DMS 273 treated with DMSO at 0.1 percent for 48 hours (cell line): ENCODE measurements around the gene CAMK2D.

Source experiments
- DNase-seq: peaks from one replicate; lab custom pipeline; 2025; lab: John Stamatoyannopoulos, UW

CAMK2D gene

GRCh38 chr4:113524096-113524495 lies 237.4 kb downstream of the CAMK2D start:
- no peak for DNase-seq

DNA sequence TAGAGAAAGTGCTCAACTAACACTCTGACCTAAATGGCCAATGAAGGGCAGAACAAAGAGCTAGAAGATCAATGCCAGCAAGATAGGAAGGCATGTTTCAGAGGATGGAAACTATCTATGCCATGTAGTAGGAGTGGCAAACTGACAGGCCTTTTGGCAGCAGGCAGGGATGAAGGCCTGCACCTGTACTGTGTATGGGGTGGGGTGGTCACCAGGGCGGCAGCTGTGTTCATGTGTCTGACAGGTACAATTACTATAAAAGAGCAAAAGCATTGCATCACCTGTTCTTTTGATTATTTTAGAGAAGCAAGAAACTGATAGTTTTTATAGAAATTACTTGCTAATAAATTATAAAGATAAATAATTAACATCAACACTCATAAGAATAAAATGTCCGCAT lies 239.1 kb downstream of the CAMK2D start:
- no peak for DNase-seq

GRCh38 chr4:113513382-113513781 lies 248.2 kb downstream of the CAMK2D start:
- DNase-seq, result no peak

DNA sequence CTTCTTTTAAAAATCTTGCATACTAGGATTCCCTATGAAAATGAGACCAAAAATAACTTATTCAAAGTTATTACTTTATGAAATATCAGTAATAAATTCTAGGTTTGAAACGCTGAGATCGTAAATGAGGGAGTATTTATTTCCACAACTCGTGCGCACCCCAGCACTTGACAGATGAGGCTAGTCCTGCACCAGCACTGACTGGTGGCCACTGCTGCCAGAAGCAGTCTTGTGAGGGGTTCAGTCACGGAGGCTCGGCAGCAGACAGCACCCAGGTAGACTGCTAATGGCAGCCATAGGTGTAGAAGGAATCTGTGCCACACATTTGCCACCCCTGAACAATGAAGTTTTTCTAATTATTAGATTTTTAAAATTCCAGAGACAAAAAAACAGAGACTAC lies 248.7 kb downstream of the CAMK2D start:
- DNase-seq, result no peak

- DNase-seq, result no peak
Measured at GRCh38 chr4:113511944-113512343, 249.6 kb downstream of the CAMK2D start.

GRCh38 chr4:113509851-113510250 lies 251.7 kb downstream of the CAMK2D start:
- DNase-seq, result no peak

DNA sequence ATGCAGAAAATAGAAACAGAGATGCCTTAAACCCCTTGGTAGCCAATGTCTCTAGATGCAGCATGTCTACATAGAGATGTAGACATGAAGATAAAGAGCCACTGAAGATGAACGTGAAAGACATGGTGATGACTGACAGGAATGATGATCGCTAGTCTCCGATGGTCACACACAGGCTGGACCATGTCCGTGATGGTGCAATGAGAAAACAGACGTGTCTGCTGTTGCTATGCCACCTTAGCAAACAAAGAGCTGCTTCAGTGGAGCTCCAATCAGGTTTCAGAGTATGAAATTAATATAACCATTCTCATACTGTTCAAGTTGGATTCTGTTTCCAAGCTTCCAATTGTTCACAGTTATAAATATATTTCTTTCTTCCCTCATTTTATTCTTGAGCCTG lies 256.5 kb downstream of the CAMK2D start:
- DNase-seq, result no peak

- no peak for DNase-seq
Measured at GRCh38 chr4:113504422-113504821, 257.1 kb downstream of the CAMK2D start.

DNA sequence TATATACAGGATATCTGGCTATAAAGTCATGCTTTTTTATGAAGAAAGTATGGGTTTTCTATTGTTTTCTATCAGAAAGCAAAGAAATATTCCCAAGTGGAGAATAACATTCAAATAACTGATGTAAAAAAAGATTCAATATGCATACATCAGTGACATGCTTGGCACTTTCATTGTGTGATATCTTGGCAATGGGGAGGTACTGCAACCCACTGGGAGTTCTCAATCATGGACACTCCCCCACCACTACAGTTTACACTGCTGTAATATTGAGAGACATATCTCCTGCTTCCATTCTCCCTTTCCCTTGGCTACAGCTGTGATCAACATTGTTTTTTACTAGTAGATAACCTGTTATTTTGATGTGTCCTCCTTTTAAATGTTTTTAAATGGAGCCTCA lies 257.8 kb downstream of the CAMK2D start:
- no peak for DNase-seq

GRCh38 chr4:113502906-113503305 lies 258.6 kb downstream of the CAMK2D start:
- no peak for DNase-seq

GRCh38 chr4:113502476-113502875 lies 259.1 kb downstream of the CAMK2D start:
- DNase-seq, result no peak

DNA sequence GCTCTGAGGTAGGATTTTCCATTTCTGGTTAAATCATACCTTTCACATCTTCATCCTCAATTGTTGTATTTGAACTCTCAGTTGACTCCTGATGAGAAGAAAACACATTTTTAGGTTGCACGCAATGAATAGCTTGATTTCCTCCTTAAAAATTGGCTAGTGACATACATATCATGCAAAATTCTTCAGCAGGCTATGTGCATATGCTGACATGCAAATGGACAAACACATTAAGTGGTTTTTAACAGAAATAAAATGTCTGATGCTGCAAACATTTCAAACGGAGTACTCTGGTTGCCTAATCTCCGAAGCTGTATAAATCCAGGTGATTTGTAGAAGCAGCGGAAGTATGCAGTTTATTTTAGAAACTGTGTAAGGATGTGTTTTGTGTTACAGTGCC lies 261.1 kb downstream of the CAMK2D start:
- no peak for DNase-seq

DNA sequence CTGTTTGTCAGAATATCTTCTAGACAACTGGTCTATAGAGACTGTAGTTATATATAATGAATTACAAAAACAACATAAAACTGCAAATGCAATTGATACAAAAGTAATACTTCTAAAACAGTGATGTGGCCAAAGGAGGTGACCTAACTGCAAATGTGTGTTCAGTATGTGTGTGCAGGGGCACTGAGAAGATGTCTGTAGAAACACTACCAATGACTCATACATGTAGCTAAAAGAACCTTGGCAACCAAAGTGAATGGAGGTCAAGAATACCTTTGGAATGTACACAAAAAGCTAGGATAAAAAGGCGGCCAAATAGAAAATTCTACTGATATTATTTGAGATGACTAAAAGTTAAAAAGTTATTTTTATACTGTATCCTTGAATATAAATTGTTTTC lies 261.8 kb downstream of the CAMK2D start:
- DNase-seq, result no peak

- DNase-seq, result no peak
Measured at GRCh38 chr4:113499166-113499565, 262.4 kb downstream of the CAMK2D start.

- no peak for DNase-seq
Measured at GRCh38 chr4:113497154-113497884, 264.2 kb downstream of the CAMK2D start.

- no peak for DNase-seq
Measured at GRCh38 chr4:113496698-113497097, 264.8 kb downstream of the CAMK2D start.

GRCh38 chr4:113495790-113496189 lies 265.7 kb downstream of the CAMK2D start:
- no peak for DNase-seq

- DNase-seq, result no peak
Measured at GRCh38 chr4:113483131-113483530, 278.4 kb downstream of the CAMK2D start.

- no peak for DNase-seq
Measured at GRCh38 chr4:113482325-113482724, 279.2 kb downstream of the CAMK2D start.

GRCh38 chr4:113481820-113482219 lies 279.7 kb downstream of the CAMK2D start:
- DNase-seq, result no peak

- DNase-seq, result no peak
Measured at GRCh38 chr4:113480109-113480508, 281.4 kb downstream of the CAMK2D start.

- no peak for DNase-seq
Measured at GRCh38 chr4:113478032-113478431, 283.5 kb downstream of the CAMK2D start.

DNA sequence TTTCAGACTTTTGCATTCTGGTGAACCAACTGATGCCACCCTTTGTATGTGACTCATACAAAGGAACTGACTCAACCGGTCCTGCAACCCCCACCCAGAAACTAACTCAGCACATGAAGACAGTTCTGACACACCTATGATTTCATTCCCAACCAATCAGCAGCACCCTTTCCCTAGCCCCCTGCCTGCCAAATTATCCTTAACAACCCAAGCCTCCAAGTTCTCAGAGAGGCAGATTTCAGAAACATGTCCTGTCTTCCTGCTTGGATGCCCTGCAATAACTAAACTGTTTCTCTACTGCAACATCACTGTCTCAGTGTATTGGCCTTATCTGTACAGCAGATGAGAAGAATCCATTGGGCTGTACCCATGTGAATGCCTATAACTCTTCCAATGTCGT lies 284.7 kb downstream of the CAMK2D start:
- DNase-seq, result no peak

GRCh38 chr4:113474017-113474416 lies 287.5 kb downstream of the CAMK2D start:
- DNase-seq, result no peak
